Naive thymus-derived CD4-positive, alpha-beta T cell (primary cell): ENCODE results near the gene APLF. TPM values are rescaled to one million over a fixed set of nuclear protein-coding genes. Genes with fewer than 3 reads are reported as not detected.
"Not testable (repeated sequence)": the region's sequence is repeated elsewhere in the genome, so short reads cannot be mapped to it uniquely, and the experiment has no call there.

Source experiments
- ATAC-seq: fragments of 150-1000 bp; cut with Tn5 transposase; 2 replicates; pipeline ENCODE4 v1.10.0; 2021; ENCODE audit warnings: mild to moderate bottlenecking, moderate library complexity
- CTCF ChIA-PET: fragments of 350-600 bp; sonication (Branson Sonifier 250); formaldehyde crosslinking; loops from one replicate; lab custom pipeline; 2021; ENCODE audit warnings: antibody characterized with exemption; lab: Charles Lee
- POLR2A ChIA-PET: fragments of 350-600 bp; sonication (Branson Sonifier 250); formaldehyde crosslinking; loops from one replicate; lab custom pipeline; 2021; ENCODE audit warnings: antibody characterized with exemption, inconsistent platforms; lab: Charles Lee
- DNase-seq, 9 donors: peaks; one replicate each; pipeline versions ENCODE4 v3.0.0 to v3.0.0-alpha.2; 2020 to 2022; ENCODE audit warnings: mixed read lengths in 1 of 9
- H3K27ac ChIP-seq: one replicate; pipeline ENCODE4 v1.7.0; 2013; ENCODE audit warnings: mild to moderate bottlenecking, low read depth, low read length, moderate library complexity
- H3K27me3 ChIP-seq, 2 donors: one replicate each; pipeline ENCODE4 v1.7.0; 2013; ENCODE audit warnings: low read length in 2 of 2, mild to moderate bottlenecking in 2 of 2, moderate library complexity in 2 of 2; ENCODE audit not compliant: control insufficient read depth in 2 of 2, insufficient read depth in 2 of 2
- H3K36me3 ChIP-seq, 3 experiments: 1 replicate in 2 of 3; 2 replicates in 1 of 3; pipeline ENCODE4 v1.7.0; 2013; ENCODE audit warnings: low read length in 3 of 3, mild to moderate bottlenecking in 3 of 3, moderate library complexity in 1 of 3; ENCODE audit not compliant: insufficient read depth in 3 of 3, control insufficient read depth in 2 of 3
- H3K4me1 ChIP-seq, 2 donors: one replicate each; pipeline ENCODE4 v1.7.0; 2013; ENCODE audit warnings: low read length in 2 of 2, mild to moderate bottlenecking in 2 of 2, moderate library complexity in 1 of 2; ENCODE audit not compliant: control insufficient read depth in 2 of 2, insufficient read depth in 2 of 2
- H3K4me3 ChIP-seq: 2 replicates; pipeline ENCODE4 v1.7.0; 2013; ENCODE audit warnings: mild to moderate bottlenecking, low read length
- H3K9me3 ChIP-seq, 3 experiments: 1 replicate in 2 of 3; 2 replicates in 1 of 3; pipeline ENCODE4 v1.7.0; 2013; ENCODE audit warnings: low read length in 3 of 3; ENCODE audit not compliant: control insufficient read depth in 2 of 3
- H3K27ac Mint-ChIP-seq, 9 donors: one replicate each; pipeline ENCODE4 v1.8.0; 2020 to 2022; ENCODE audit warnings: mixed read lengths in 9 of 9, mild to moderate bottlenecking in 8 of 9, moderate library complexity in 5 of 9, inconsistent platforms in 2 of 9
- H3K27me3 Mint-ChIP-seq, 5 donors: one replicate each; pipeline ENCODE4 v1.8.0; 2021 to 2022; ENCODE audit warnings: mixed read lengths in 5 of 5, mild to moderate bottlenecking in 1 of 5
- H3K36me3 Mint-ChIP-seq, 5 donors: one replicate each; pipeline ENCODE4 v1.8.0; 2020 to 2022; ENCODE audit warnings: mixed read lengths in 5 of 5, mild to moderate bottlenecking in 3 of 5, inconsistent platforms in 1 of 5
- H3K4me1 Mint-ChIP-seq, 7 donors: one replicate each; pipeline ENCODE4 v1.8.0; 2020 to 2022; ENCODE audit warnings: mixed read lengths in 7 of 7, mild to moderate bottlenecking in 3 of 7, inconsistent platforms in 1 of 7
- H3K4me3 Mint-ChIP-seq, 10 donors: one replicate each; pipeline ENCODE4 v1.8.0; 2020 to 2022; ENCODE audit warnings: mild to moderate bottlenecking in 10 of 10, mixed read lengths in 10 of 10, moderate library complexity in 6 of 10, inconsistent platforms in 2 of 10
- H3K9me3 Mint-ChIP-seq, 11 donors: one replicate each; pipeline ENCODE4 v1.8.0; 2020 to 2022; ENCODE audit warnings: mixed read lengths in 11 of 11, mild to moderate bottlenecking in 4 of 11, inconsistent platforms in 1 of 11, moderate library complexity in 1 of 11
- intact Hi-C, 2 donors: fragments of 100-400 bp; cut with micrococcal nuclease; formaldehyde crosslinking; loops; one replicate each; pipeline ENCODE4 v1.15.1; 2023
- polyA plus RNA-seq, 2 donors: library from polyadenylated mRNA; unstranded; fragments of 300-500 nt; fragmentation: Illumina TruSeq; gene quantifications; one replicate each; pipeline ENCODE4 v1.2.3, GENCODE V29; 2021
- total RNA-seq, 6 experiments: library from RNA in 5 of 6; stranded (reverse) in 5 of 6; gene quantifications; 1 replicate in 5 of 6; 2 replicates in 1 of 6; pipeline ENCODE4 v1.2.3 and lab custom pipeline; 2021 to 2026

Gene APLF
- total and polyA plus RNA-seq, 7 experiments from 2014 or later = 1.4 to 8.9 (median 3.5) TPM

DNA sequence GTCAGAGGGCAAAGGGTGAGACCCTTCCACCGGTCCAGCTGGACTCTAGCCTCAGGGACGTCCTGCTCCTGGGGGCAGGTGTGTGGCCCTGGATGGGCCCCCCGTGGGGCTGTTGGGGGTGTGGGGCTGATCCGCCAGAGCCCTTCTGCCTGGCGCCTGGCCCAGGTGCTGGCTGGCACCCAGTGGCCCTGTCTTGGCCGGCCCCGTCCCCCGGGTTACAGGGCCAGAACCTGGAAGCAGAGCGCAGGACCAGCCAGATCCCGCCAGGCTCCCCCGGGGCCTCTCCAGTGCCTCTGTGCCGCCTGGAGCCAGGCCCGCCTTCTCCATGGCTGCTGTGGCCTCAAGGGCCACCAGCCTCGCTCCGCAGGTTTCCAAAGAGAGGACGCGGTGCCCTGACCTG lies 62.3 kb downstream of the APLF start:
- H3K36me3 ChIP-seq, H3K9me3 ChIP-seq, H3K27me3 Mint-ChIP-seq, DNase-seq, CTCF ChIA-PET, H3K27ac Mint-ChIP-seq, intact Hi-C loops, H3K27ac ChIP-seq, H3K4me3 ChIP-seq, H3K27me3 ChIP-seq, POLR2A ChIA-PET, H3K9me3 Mint-ChIP-seq, H3K4me1 ChIP-seq, H3K4me1 Mint-ChIP-seq, ATAC-seq, H3K4me3 Mint-ChIP-seq: not testable (repeated sequence)
- peaks cover 0 to 35% (median 13%) of the 10 kb centered on the region in 5 donors for H3K36me3 Mint-ChIP-seq

DNA sequence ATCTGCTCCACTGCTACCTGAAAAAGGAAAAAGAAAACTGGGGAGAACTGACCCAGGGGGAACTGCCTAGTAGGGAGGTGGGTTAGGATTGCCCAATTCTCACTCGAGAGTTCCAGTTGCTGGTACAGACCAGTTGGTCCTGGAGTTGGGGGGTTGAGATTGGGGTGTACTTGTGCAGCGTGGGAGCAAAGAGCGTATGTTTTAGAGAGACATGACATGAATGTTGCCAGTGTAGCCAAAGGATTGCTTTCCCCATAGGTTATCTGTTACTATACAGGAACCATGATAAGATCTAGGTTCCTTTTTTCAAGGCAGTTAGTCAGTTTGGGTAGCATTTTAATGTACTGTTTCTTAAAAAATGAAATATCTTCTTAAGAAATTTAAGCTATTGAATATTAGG lies 68.6 kb downstream of the APLF start:
- H3K4me3 Mint-ChIP-seq = no peak overlapping the region
- Histone ChIP-seq H3K27me3 (no peaks in the 10 kb centered on the region), H3K4me3 (no peak overlapping the region), H3K9me3 (no peaks in the 10 kb centered on the region), H3K4me1 (no peaks in the 10 kb centered on the region), H3K27ac (no peak overlapping the region), H3K36me3 (no peaks in the 10 kb centered on the region)
- H3K27me3 Mint-ChIP-seq = no peaks in the 10 kb centered on the region
- H3K36me3 Mint-ChIP-seq = peaks cover 0 to 20% (median 4%) of the 10 kb centered on the region in 5 donors
- POLR2A ChIA-PET = no interaction called here
- ATAC-seq (no peak), DNase-seq (no peak)
- intact Hi-C loops = no loop called here
- H3K9me3 Mint-ChIP-seq = peaks cover 0 to 2% (median 0%) of the 10 kb centered on the region in 11 donors
- no peak overlapping the region for H3K27ac Mint-ChIP-seq
- CTCF ChIA-PET = interaction anchor here (0.7 kb wide), 1 partner anchor 361 kb away, joined by 3 read pairs; no protein-coding TSS in a partner anchor
- H3K4me1 Mint-ChIP-seq = peaks cover 0 to 4% (median 0%) of the 10 kb centered on the region in 7 donors

GRCh38 chr2:68537011-68537410 lies 69.6 kb downstream of the APLF start:
- H3K36me3 Mint-ChIP-seq = peaks cover 0 to 18% (median 4%) of the 10 kb centered on the region in 5 donors
- no peaks in the 10 kb centered on the region for H3K27me3 Mint-ChIP-seq
- intact Hi-C loops = no loop called here
- H3K27ac Mint-ChIP-seq = no peak overlapping the region
- POLR2A ChIA-PET = no interaction called here
- Histone ChIP-seq H3K9me3 (no peaks in the 10 kb centered on the region), H3K27me3 (no peaks in the 10 kb centered on the region), H3K36me3 (no peaks in the 10 kb centered on the region), H3K4me3 (no peak overlapping the region), H3K4me1 (no peaks in the 10 kb centered on the region), H3K27ac (no peak overlapping the region)
- no peak overlapping the region for H3K4me3 Mint-ChIP-seq
- DNase-seq (no peak), ATAC-seq (no peak)
- peaks cover 0 to 2% (median 0%) of the 10 kb centered on the region in 11 donors for H3K9me3 Mint-ChIP-seq
- H3K4me1 Mint-ChIP-seq = peaks cover 0 to 4% (median 0%) of the 10 kb centered on the region in 7 donors
- CTCF ChIA-PET = no interaction called here

DNA sequence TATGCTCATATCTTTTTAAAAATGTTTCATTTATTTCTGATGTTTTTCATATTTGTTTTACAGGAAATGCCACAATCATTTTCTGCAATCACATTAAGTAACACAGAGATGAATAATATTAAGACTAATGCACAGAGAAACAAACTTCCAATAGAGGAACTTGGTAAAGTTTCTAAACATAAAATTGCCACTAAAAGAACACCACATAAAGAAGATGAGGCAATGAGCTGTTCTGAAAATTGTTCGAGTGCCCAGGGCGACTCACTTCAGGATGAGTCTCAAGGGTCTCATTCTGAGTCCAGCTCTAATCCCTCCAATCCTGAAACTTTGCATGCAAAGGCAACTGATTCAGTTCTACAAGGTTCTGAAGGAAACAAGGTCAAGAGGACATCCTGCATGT lies 70.4 kb downstream of the APLF start:
- POLR2A ChIA-PET = no interaction called here
- intact Hi-C loops = no loop called here

GRCh38 chr2:68544811-68545210 lies 77.4 kb downstream of the APLF start:
- Histone ChIP-seq H3K4me1 (no peaks in the 10 kb centered on the region), H3K36me3 (no peaks in the 10 kb centered on the region), H3K27ac (no peak overlapping the region), H3K27me3 (no peaks in the 10 kb centered on the region), H3K9me3 (no peaks in the 10 kb centered on the region), H3K4me3 (no peak overlapping the region)
- DNase-seq = no peak
- no peaks in the 10 kb centered on the region for H3K27me3 Mint-ChIP-seq
- POLR2A ChIA-PET = no interaction called here
- peaks cover 0 to 17% (median 0%) of the 10 kb centered on the region in 5 donors for H3K36me3 Mint-ChIP-seq
- CTCF ChIA-PET = no interaction called here
- no peaks in the 10 kb centered on the region for H3K9me3 Mint-ChIP-seq
- H3K4me3 Mint-ChIP-seq = no peak overlapping the region
- intact Hi-C loops = no loop called here
- H3K27ac Mint-ChIP-seq = no peak overlapping the region
- no peaks in the 10 kb centered on the region for H3K4me1 Mint-ChIP-seq
- ATAC-seq = no peak

More for the DNA sequence above, 70.4 kb downstream of the APLF start:
- H3K36me3 ChIP-seq = no peaks in the 10 kb centered on the region
- H3K36me3 Mint-ChIP-seq = peaks cover 0 to 18% (median 5%) of the 10 kb centered on the region in 5 donors
- no peak overlapping the region for H3K4me3 ChIP-seq
- peaks cover 0 to 4% (median 0%) of the 10 kb centered on the region in 7 donors for H3K4me1 Mint-ChIP-seq
- no peak overlapping the region for H3K27ac ChIP-seq
- no peaks in the 10 kb centered on the region for H3K27me3 Mint-ChIP-seq
- H3K27ac Mint-ChIP-seq = no peak overlapping the region
- CTCF ChIA-PET = no interaction called here
- H3K9me3 Mint-ChIP-seq = peaks cover 0 to 2% (median 0%) of the 10 kb centered on the region in 11 donors
- no peaks in the 10 kb centered on the region for H3K4me1 ChIP-seq
- H3K27me3 ChIP-seq = no peaks in the 10 kb centered on the region
- no peaks in the 10 kb centered on the region for H3K9me3 ChIP-seq
- no peak overlapping the region for H3K4me3 Mint-ChIP-seq
- DNase-seq (no peak), ATAC-seq (no peak)

DNA sequence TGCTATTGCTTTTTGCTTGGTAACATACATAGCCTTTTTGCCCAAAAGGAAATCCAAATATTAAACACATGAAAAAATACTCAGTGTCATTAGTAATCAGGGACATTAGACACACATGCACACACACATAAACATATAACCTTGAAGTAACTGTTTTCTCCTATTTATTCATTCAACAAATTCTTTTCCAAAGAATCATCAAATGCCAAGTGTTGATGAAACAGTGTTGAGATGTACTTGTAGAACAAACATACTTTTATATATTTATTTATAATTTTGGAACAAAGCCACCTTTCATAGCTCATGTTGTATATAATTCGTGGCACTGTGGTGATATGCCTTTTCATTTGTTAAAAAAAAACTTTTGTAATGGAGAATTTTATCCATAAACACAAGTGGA lies 81.0 kb downstream of the APLF start:
- no peak overlapping the region for H3K4me3 ChIP-seq
- no peaks in the 10 kb centered on the region for H3K9me3 ChIP-seq
- H3K36me3 ChIP-seq = no peaks in the 10 kb centered on the region
- H3K9me3 Mint-ChIP-seq = no peaks in the 10 kb centered on the region
- ATAC-seq (no peak), DNase-seq (no peak)
- H3K36me3 Mint-ChIP-seq = peaks cover 0 to 14% (median 0%) of the 10 kb centered on the region in 5 donors
- H3K4me1 ChIP-seq = no peaks in the 10 kb centered on the region
- H3K27ac Mint-ChIP-seq = no peak overlapping the region
- intact Hi-C loops = no loop called here
- CTCF ChIA-PET = no interaction called here
- no peaks in the 10 kb centered on the region for H3K27me3 ChIP-seq
- H3K4me3 Mint-ChIP-seq = no peak overlapping the region
- H3K4me1 Mint-ChIP-seq = no peaks in the 10 kb centered on the region
- POLR2A ChIA-PET = no interaction called here
- H3K27me3 Mint-ChIP-seq = peaks cover 0 to 6% (median 0%) of the 10 kb centered on the region in 5 donors
- H3K27ac ChIP-seq = no peak overlapping the region

GRCh38 chr2:68553098-68553497 lies 85.7 kb downstream of the APLF start:
- no peaks in the 10 kb centered on the region for H3K9me3 Mint-ChIP-seq
- Histone ChIP-seq H3K27me3 (no peaks in the 10 kb centered on the region), H3K27ac (no peak overlapping the region), H3K36me3 (no peaks in the 10 kb centered on the region), H3K9me3 (no peaks in the 10 kb centered on the region), H3K4me3 (no peak overlapping the region), H3K4me1 (no peaks in the 10 kb centered on the region)
- ATAC-seq (no peak), DNase-seq (no peak)
- intact Hi-C loops = loop anchor here in 1 of 2 donors (5.0 kb wide), 1 partner anchor 49 kb away; no protein-coding TSS in a partner anchor
- no peak overlapping the region for H3K27ac Mint-ChIP-seq
- peaks cover 0 to 6% (median 0%) of the 10 kb centered on the region in 5 donors for H3K27me3 Mint-ChIP-seq
- ChIA-PET POLR2A (no interaction called here), CTCF (no interaction called here)
- H3K4me1 Mint-ChIP-seq = no peaks in the 10 kb centered on the region
- peaks cover 0 to 14% (median 0%) of the 10 kb centered on the region in 5 donors for H3K36me3 Mint-ChIP-seq
- no peak overlapping the region for H3K4me3 Mint-ChIP-seq
